Stromal cell of bone marrow (primary cell): Measurements from ENCODE around the gene TMEM131.
"Not testable (repeated sequence)": the region's sequence is repeated elsewhere in the genome, so short reads cannot be mapped to it uniquely, and the experiment has no call there.

Source experiments
- DNase-seq: peaks from one replicate; pipeline ENCODE4 v3.0.0-alpha.2; 2012; ENCODE audit warnings: low read depth

Gene TMEM131

GRCh38 chr2:97991081-97991856 lies 4.5 kb downstream of the TMEM131 start:
- no peak for DNase-seq

DNA sequence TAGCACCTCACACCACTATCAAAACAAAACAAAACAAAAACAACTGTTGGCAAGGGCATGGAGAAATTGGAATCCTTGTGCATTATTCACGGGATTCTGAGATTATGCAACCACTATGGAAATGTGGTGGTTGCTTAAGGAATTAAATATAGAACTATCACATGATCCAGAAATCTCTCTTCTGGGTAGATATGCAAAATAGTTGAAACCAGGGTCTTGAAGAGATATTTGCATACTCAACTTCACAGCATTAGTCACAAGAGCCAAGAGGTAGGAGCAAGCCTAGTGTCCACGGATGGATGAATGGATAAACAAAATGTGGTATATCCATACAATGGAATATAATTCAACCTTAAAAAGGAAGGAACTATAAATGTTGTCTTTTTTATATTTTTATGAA lies 7.0 kb downstream of the TMEM131 start:
- no peak for DNase-seq

GRCh38 chr2:97985998-97986397 lies 9.8 kb downstream of the TMEM131 start:
- DNase-seq, result no peak

- DNase-seq, result no peak
Measured at GRCh38 chr2:97983698-97984097, 12.1 kb downstream of the TMEM131 start.

- no peak for DNase-seq
Measured at GRCh38 chr2:97983134-97983533, 12.6 kb downstream of the TMEM131 start.

GRCh38 chr2:97982621-97983020 lies 13.1 kb downstream of the TMEM131 start:
- DNase-seq, result no peak

GRCh38 chr2:97981961-97982360 lies 13.8 kb downstream of the TMEM131 start:
- no peak for DNase-seq

GRCh38 chr2:97979904-97980303 lies 15.8 kb downstream of the TMEM131 start:
- DNase-seq, result no peak

GRCh38 chr2:97974471-97974870 lies 21.3 kb downstream of the TMEM131 start:
- no peak for DNase-seq

DNA sequence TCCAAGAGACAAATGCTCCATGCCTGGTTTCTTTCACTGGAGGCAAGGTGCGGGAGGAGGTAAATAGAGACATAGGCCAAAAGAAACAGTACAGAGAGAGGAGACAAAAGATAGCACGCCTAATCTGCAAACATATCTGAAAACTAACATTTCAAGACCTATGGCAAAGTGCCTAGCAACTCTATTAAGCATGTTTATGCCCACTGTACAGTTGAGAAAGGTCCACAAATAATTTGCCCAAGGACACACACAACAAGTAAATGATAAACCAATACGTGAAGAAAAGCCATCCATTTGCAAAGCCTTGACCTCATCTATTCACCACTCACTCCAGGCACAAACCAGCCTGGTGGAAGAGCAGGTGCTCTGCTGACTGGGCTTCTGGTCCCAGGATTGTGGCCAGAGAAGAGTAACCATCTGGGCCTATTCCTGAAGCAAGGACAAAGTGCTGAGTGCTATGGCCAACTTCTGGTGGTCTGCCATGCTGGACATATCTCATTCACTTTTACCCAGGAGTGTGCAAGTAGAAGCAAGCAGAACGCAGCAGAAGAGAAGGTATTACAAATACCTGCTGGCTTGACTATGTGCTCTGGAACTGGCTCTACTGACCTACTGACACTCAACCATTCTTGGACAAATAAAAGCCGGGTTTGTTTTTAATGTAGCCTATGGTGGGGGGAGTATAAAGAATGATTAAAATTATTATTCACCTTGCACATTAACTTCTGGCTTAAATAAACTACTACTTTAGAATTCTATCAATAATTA lies 25.3 kb downstream of the TMEM131 start:
- DNase-seq, result no peak

GRCh38 chr2:97969081-97970067 lies 26.4 kb downstream of the TMEM131 start:
- no peak for DNase-seq

DNA sequence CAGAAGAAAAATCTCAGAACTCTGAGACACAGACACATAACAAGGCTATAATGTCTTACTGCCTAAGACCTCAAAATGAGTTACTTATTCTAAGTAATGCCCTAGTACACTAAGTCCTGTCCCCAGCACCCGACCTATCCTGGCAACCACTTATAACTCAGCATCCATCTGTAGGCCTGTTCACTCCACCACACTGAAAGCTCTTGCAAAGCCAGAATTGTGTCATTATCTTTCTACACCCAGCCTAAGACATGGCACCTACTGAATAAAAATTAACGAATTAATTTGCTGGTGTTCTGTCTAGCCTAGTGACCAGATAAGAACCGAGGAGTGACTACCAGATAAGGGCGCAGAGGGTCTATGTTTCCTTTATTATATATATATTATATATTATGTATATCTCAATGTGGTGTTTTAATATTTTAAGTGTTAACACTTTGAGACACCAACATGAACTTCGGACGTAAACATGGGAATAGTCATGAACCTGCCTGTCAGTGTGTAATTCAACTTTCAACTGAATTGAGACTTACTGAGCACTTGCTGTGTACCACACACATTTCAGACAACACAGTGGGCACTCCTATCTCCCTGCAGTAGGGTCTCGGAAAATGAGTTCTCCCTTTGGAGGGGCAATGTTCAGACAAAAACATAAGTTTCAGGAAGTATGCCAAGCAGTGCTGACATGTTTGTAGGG lies 27.7 kb downstream of the TMEM131 start:
- no peak for DNase-seq

- no peak for DNase-seq
Measured at GRCh38 chr2:97967216-97967592, 28.5 kb downstream of the TMEM131 start.

GRCh38 chr2:97966545-97967215 lies 29.1 kb downstream of the TMEM131 start:
- DNase-seq, result no peak

GRCh38 chr2:97965116-97965515 lies 30.6 kb downstream of the TMEM131 start:
- no peak for DNase-seq

DNA sequence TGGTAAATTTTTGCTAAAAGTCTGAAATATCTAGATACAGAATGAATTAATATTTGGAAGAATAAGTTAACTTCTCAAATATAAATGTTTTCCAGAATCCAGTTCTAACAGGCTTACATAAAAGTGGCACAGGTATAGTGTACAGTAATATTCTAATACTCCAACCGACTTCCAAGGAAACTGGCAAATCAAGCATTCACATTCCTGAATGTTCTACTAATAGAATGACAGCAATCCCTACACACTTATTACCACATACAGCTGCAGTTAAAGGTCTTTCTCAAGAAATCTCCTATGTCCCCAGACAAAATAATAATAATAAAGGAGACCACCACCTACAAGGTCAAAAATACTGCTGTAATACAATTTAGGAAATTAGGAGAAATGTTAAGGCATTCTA lies 31.9 kb downstream of the TMEM131 start:
- no peak for DNase-seq

DNA sequence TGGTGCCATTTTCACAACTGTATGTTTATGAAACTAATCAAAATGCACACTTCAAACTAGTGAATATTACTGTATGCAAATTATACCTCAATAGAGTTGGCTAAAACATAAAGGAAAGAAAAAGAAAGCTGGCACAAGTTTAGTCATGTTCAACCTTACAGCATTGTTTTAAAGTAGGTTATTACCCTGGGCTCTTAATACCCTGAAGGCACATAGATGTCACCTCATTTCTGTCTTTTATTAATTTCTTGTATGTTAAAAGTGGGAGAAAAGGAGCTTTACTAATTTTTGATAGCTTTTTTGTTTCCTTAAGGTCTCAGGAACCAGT lies 32.7 kb downstream of the TMEM131 start:
- no peak for DNase-seq

- no peak for DNase-seq
Measured at GRCh38 chr2:97961534-97961933, 34.2 kb downstream of the TMEM131 start.

DNA sequence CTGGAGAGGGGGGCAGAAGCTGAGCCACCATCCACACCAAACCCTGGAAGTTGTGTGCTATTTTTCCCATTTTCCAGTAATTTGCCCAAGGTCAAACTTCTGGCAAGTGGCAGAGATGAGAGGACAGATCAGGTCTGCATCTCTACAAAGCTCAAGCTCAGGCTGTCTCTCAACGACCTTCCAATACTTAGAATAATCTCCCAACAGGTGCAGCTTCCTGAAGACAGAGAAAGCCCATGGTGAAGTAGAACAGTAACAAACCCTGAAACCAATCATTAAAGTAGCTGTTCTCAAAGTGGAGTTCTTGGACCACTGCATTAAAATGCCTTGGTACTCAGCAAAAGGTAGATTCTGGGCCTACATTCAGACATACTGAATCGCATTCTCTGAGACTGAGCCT lies 37.6 kb downstream of the TMEM131 start:
- no peak for DNase-seq

GRCh38 chr2:97957432-97958183 lies 38.1 kb downstream of the TMEM131 start:
- DNase-seq, result no peak

GRCh38 chr2:97956753-97957152 lies 39.0 kb downstream of the TMEM131 start:
- DNase-seq, result not testable (repeated sequence)
